ENCODE data around the gene PSMD12.

DNA sequence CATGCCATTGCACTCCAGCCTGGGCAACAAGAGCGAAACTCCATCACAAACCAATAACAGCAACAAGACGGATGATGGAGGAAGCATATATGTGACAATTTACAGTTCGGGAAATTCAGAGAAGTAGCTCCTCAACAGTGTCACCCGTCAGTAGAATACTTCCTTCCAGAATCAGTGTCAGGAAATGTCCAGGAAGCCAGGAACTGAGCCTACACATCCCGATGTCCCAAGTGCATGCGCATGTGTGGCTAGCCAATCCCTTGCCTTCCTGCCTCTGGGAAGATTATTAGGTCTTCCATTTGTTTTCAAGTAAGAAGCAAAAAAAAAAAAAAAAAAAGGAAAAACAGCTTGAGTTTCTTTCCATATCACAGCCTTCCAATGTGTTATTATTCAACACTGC lies 9.3 kb upstream of the PSMD12 start:
- TF ChIP-seq POLR2AphosphoS5 (IDR thresholded peaks at IDR 0.05; ENCODE audit: borderline replicate concordance, low read depth, low read length), result no peak
- no peak for TF ChIP-seq EZH2 (IDR thresholded peaks at IDR 0.05)
- no peak for TF ChIP-seq FOXP2 (optimal IDR thresholded peaks at IDR 0.05; ENCODE audit: control extremely low read depth, extremely low read length, insufficient read depth)

All from SK-N-MC (cell line).